CD4-positive, alpha-beta T cell (primary cell): Measurements from ENCODE around the gene KCNC1. TPM values are rescaled to one million over a fixed set of nuclear protein-coding genes. Genes with fewer than 3 reads are reported as not detected.

ENCODE experiments used
- ATAC-seq: fragments of 200-7000 bp; cut with Tn5 transposase; one replicate; pipeline ENCODE4 v1.10.0; 2022; ENCODE audit warnings: mild to moderate bottlenecking; ENCODE audit not compliant: poor library complexity
- CTCF ChIA-PET: fragments of 350-600 bp; sonication (Branson Sonifier 250); formaldehyde crosslinking; loops from one replicate; lab custom pipeline; 2021; ENCODE audit warnings: antibody characterized with exemption, inconsistent platforms; lab: Charles Lee
- POLR2A ChIA-PET: fragments of 350-600 bp; sonication (Branson Sonifier 250); formaldehyde crosslinking; loops from one replicate; lab custom pipeline; 2021; ENCODE audit warnings: antibody characterized with exemption, inconsistent platforms; lab: Charles Lee
- DNase-seq, 14 experiments: peaks; one replicate each; pipeline ENCODE4 v3.0.0-alpha.2; 2013 to 2020; ENCODE audit warnings: mixed read lengths in 2 of 14
- H3K27ac ChIP-seq, 2 donors: one replicate each; pipeline versions ENCODE4 v1.5.1 to v1.7.0; 2013; ENCODE audit warnings: low read length in 2 of 2, low read depth in 1 of 2, mild to moderate bottlenecking in 1 of 2
- H3K27me3 ChIP-seq, 2 experiments: 1 replicate in 1 of 2; 2 replicates in 1 of 2; pipeline versions ENCODE4 v1.6.1 to v1.7.0; 2013; ENCODE audit warnings: low read length in 2 of 2, control low read depth in 1 of 2, mild to moderate bottlenecking in 1 of 2, moderate library complexity in 1 of 2; ENCODE audit not compliant: insufficient read depth in 2 of 2, control insufficient read depth in 1 of 2
- H3K36me3 ChIP-seq: one replicate; pipeline ENCODE4 v1.6.1; 2013; ENCODE audit warnings: low read length, control low read depth; ENCODE audit not compliant: insufficient read depth
- H3K4me1 ChIP-seq: one replicate; pipeline ENCODE4 v1.6.1; 2013; ENCODE audit warnings: low read length, control low read depth; ENCODE audit not compliant: insufficient read depth
- H3K4me3 ChIP-seq: one replicate; pipeline ENCODE4 v1.5.1; 2013; ENCODE audit warnings: mild to moderate bottlenecking, low read length, moderate library complexity
- H3K9me3 ChIP-seq, 2 experiments: 1 replicate in 1 of 2; 2 replicates in 1 of 2; pipeline versions ENCODE4 v1.6.1 to v1.7.0; 2013; ENCODE audit warnings: low read length in 2 of 2, mild to moderate bottlenecking in 2 of 2, control low read depth in 1 of 2, moderate library complexity in 1 of 2; ENCODE audit not compliant: control insufficient read depth in 1 of 2, insufficient read depth in 1 of 2
- H3K27ac Mint-ChIP-seq: one replicate; pipeline ENCODE4 v1.8.0; 2020; ENCODE audit warnings: mixed read lengths
- H3K27me3 Mint-ChIP-seq: one replicate; pipeline ENCODE4 v1.8.0; 2021; ENCODE audit warnings: mixed read lengths
- H3K36me3 Mint-ChIP-seq: one replicate; pipeline ENCODE4 v1.8.0; 2021; ENCODE audit warnings: low read depth, mixed read lengths
- H3K4me1 Mint-ChIP-seq: one replicate; pipeline ENCODE4 v1.8.0; 2021; ENCODE audit warnings: low read depth, mixed read lengths
- H3K4me3 Mint-ChIP-seq: one replicate; pipeline ENCODE4 v1.8.0; 2020; ENCODE audit warnings: mild to moderate bottlenecking, mixed read lengths
- H3K9me3 Mint-ChIP-seq: one replicate; pipeline ENCODE4 v1.8.0; 2020; ENCODE audit warnings: mixed read lengths
- intact Hi-C, 2 experiments: fragments of 100-400 bp; cut with DNase I in 1 of 2; cut with micrococcal nuclease in 1 of 2; formaldehyde crosslinking; loops; one replicate each; pipeline versions ENCODE4 v1.15.1 to v1.9.0; 2023 to 2025; cut with DNase I, micrococcal nuclease
- total RNA-seq, 174 experiments: library from RNA in 2 of 174; stranded (reverse) in 2 of 174; gene quantifications; one replicate each; pipeline ENCODE4 v1.2.3 and lab custom pipeline; 2021 to 2026
- TF ChIP-seq, protein P1 (sequence below): fragments of 200-600 bp; IDR thresholded peaks from one replicate; pipeline ENCODE4 v1.8.0; 2022; ENCODE audit warnings: antibody characterized with exemption, mild to moderate bottlenecking

KCNC1 gene
- total RNA-seq, 2 experiments from 2014 or later = not detected

DNA sequence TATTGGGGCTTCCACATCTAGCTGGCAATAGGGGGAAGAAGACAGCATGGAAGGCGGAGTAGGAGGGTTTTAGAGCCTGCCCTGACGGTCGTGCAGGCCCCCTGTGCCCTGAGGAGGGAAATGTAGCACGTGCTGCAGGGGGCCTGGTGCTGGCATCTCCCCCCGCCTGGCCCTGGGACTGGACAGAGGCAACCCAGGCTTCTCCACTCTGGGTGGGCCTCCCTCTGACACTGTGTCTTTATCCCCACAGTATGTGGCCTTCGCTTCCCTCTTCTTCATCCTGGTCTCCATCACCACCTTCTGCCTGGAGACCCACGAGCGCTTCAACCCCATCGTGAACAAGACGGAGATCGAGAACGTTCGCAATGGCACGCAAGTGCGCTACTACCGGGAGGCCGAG is 36.8 kb downstream of the KCNC1 start:
- Histone ChIP-seq H3K4me1 (no peaks in the 10 kb centered on the region), H3K9me3 (peaks cover 0 to 14% of the 10 kb centered on the region in 2 experiments), H3K4me3 (no peak overlapping the region), H3K27ac (no peak overlapping the region), H3K36me3 (no peaks in the 10 kb centered on the region), H3K27me3 (no peaks in the 10 kb centered on the region)
- no peak overlapping the region for H3K27ac Mint-ChIP-seq
- intact Hi-C loops = no loop called here
- ATAC-seq (no peak), DNase-seq (no peak)
- no peaks in the 10 kb centered on the region for H3K4me1 Mint-ChIP-seq
- no peaks in the 10 kb centered on the region for H3K9me3 Mint-ChIP-seq
- H3K27me3 Mint-ChIP-seq = no peaks in the 10 kb centered on the region
- POLR2A ChIA-PET = no interaction called here
- TF ChIP-seq, protein P1, sequence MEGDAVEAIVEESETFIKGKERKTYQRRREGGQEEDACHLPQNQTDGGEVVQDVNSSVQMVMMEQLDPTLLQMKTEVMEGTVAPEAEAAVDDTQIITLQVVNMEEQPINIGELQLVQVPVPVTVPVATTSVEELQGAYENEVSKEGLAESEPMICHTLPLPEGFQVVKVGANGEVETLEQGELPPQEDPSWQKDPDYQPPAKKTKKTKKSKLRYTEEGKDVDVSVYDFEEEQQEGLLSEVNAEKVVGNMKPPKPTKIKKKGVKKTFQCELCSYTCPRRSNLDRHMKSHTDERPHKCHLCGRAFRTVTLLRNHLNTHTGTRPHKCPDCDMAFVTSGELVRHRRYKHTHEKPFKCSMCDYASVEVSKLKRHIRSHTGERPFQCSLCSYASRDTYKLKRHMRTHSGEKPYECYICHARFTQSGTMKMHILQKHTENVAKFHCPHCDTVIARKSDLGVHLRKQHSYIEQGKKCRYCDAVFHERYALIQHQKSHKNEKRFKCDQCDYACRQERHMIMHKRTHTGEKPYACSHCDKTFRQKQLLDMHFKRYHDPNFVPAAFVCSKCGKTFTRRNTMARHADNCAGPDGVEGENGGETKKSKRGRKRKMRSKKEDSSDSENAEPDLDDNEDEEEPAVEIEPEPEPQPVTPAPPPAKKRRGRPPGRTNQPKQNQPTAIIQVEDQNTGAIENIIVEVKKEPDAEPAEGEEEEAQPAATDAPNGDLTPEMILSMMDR = no peak
- CTCF ChIA-PET = no interaction called here
- no peak overlapping the region for H3K4me3 Mint-ChIP-seq
- H3K36me3 Mint-ChIP-seq = no peaks in the 10 kb centered on the region

DNA sequence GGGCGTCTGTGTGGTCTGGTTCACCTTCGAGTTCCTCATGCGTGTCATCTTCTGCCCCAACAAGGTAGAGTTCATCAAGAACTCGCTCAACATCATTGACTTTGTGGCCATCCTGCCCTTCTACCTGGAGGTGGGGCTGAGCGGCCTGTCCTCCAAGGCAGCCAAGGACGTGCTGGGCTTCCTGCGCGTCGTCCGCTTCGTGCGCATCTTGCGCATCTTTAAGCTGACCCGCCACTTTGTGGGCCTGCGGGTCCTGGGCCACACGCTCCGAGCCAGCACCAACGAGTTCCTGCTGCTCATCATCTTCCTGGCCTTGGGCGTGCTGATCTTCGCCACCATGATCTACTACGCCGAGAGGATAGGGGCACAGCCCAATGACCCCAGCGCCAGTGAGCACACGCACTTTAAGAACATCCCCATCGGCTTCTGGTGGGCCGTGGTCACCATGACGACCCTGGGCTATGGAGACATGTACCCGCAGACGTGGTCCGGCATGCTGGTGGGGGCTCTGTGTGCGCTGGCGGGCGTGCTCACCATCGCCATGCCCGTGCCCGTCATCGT is 37.3 kb downstream of the KCNC1 start:
- ATAC-seq = no peak
- no peak for DNase-seq
- H3K4me1 Mint-ChIP-seq = no peaks in the 10 kb centered on the region
- no peak overlapping the region for H3K4me3 Mint-ChIP-seq
- H3K36me3 Mint-ChIP-seq = no peaks in the 10 kb centered on the region
- Histone ChIP-seq H3K9me3 (peaks cover 0 to 14% of the 10 kb centered on the region in 2 experiments), H3K27me3 (no peaks in the 10 kb centered on the region), H3K4me3 (no peak overlapping the region), H3K4me1 (no peaks in the 10 kb centered on the region), H3K36me3 (no peaks in the 10 kb centered on the region), H3K27ac (no peak overlapping the region)
- intact Hi-C loops = no loop called here
- TF ChIP-seq, protein P1 = no peak
- H3K9me3 Mint-ChIP-seq = no peaks in the 10 kb centered on the region
- ChIA-PET CTCF (no interaction called here), POLR2A (no interaction called here)
- no peaks in the 10 kb centered on the region for H3K27me3 Mint-ChIP-seq
- H3K27ac Mint-ChIP-seq = no peak overlapping the region

DNA sequence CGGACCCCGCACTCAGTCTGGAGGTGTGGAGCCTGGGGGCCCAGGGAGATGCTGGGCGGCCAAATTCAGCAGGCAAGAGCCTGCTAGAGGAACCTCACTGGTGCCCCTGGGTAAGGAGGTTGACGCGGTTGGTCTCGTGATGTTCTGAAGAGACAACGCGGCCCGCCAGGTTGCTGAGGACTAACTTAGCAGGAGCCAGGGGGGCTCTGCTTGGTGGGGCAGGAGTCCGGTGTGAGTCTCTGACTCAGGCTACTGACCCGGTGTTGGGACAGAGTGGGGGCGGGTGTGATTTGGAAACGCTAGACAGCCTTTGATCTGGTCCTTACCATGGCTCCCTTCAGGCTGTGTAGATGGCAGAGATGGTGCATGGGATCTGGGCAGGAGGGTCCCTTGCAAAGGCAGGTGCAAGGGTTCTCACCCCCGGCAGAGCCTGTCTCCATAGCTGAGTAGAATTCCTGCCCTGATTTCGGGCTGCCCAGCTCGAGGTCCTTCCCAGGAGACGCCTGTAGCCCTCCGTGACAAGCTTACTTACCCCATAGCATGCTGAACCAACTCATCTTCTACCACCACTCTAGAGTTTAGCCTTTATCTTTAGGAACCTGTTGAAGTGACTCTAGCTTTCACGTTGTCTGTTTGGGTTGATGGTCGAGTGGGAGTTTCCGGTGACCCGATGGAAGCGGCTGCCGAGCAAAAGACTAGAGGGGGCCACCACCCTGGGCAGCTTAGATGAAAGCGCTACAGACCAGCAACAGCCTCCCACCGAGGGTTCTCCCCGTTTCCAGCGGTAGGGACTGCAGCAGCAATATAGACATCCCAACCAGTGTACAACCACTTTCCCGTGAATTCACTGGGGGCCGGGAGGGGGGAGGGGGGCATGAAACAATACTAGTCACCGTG is 38.4 kb downstream of the KCNC1 start:
- H3K4me1 Mint-ChIP-seq = no peaks in the 10 kb centered on the region
- no peaks in the 10 kb centered on the region for H3K4me1 ChIP-seq
- no peak overlapping the region for H3K4me3 ChIP-seq
- no peaks in the 10 kb centered on the region for H3K27me3 ChIP-seq
- H3K27ac Mint-ChIP-seq = no peak overlapping the region
- no peaks in the 10 kb centered on the region for H3K27me3 Mint-ChIP-seq
- CTCF ChIA-PET = no interaction called here
- no peaks in the 10 kb centered on the region for H3K36me3 ChIP-seq
- intact Hi-C loops = no loop called here
- no peaks in the 10 kb centered on the region for H3K36me3 Mint-ChIP-seq
- H3K4me3 Mint-ChIP-seq = no peak overlapping the region
- ATAC-seq (no peak), DNase-seq (no peak)
- POLR2A ChIA-PET = no interaction called here
- TF ChIP-seq, protein P1 = no peak
- no peaks in the 10 kb centered on the region for H3K9me3 Mint-ChIP-seq
- H3K9me3 ChIP-seq = peaks cover 0 to 14% of the 10 kb centered on the region in 2 experiments
- no peak overlapping the region for H3K27ac ChIP-seq
